Fibroblast of mammary gland (primary cell): Measurements from ENCODE around the gene LZTS2.

Source experiments
- DNase-seq: peaks from one replicate; pipeline ENCODE4 v3.0.0-alpha.2; 2010; ENCODE audit warnings: low read depth
- H3K4me3 ChIP-seq: 2 replicates; pipeline ENCODE4 v1.5.1; 2011; ENCODE audit warnings: low read depth, mild to moderate bottlenecking, low read length, moderate library complexity; ENCODE audit not compliant: control insufficient read depth
- CTCF ChIP-seq: conservative IDR thresholded peaks from 2 replicates; pipeline ENCODE4 v1.5.1; 2011; ENCODE audit warnings: low read depth, low read length, inconsistent platforms; ENCODE audit not compliant: control insufficient read depth, insufficient read depth

Gene LZTS2

GRCh38 chr10:101015582-101015973, 16.0 kb downstream of the LZTS2 start:
- TF ChIP-seq CTCF, result no peak
- no peak overlapping the region for H3K4me3 ChIP-seq
- DNase-seq, result no peak

- no peak for TF ChIP-seq CTCF
- DNase-seq, result no peak
- H3K4me3 ChIP-seq, result no peak overlapping the region
Observed at GRCh38 chr10:101016814-101017213, 17.2 kb downstream of the LZTS2 start.

GRCh38 chr10:101018118-101018599, 18.6 kb downstream of the LZTS2 start:
- H3K4me3 ChIP-seq, result no peak overlapping the region
- DNase-seq, result no peak
- no peak for TF ChIP-seq CTCF

GRCh38 chr10:101018600-101019439, 19.2 kb downstream of the LZTS2 start:
- no peak overlapping the region for H3K4me3 ChIP-seq
- peak; percentile 69 for TF ChIP-seq CTCF
- peak; percentile 76 for DNase-seq

GRCh38 chr10:101019440-101019703, 19.8 kb downstream of the LZTS2 start:
- no peak overlapping the region for H3K4me3 ChIP-seq
- TF ChIP-seq CTCF, result no peak
- no peak for DNase-seq

GRCh38 chr10:101020427-101021075, 20.9 kb downstream of the LZTS2 start:
- TF ChIP-seq CTCF, result no peak
- DNase-seq, result no peak
- no peak overlapping the region for H3K4me3 ChIP-seq
